KOPT-K1 (cell line): ENCODE data around the gene FAM217B.

Experiments
- H3K27ac ChIP-seq: fragments of 200-600 bp; sonication (generic); 2 replicates; pipeline ENCODE4 v1.5.1; 2016; ENCODE audit warnings: antibody characterized with exemption, mild to moderate bottlenecking, low read depth, low read length; ENCODE audit not compliant: poor library complexity, severe bottlenecking
- H3K36me3 ChIP-seq: fragments of 200-600 bp; sonication (generic); 2 replicates; pipeline ENCODE4 v1.5.1; 2017; ENCODE audit warnings: antibody characterized with exemption, mild to moderate bottlenecking, low read length, moderate library complexity; ENCODE audit not compliant: insufficient read depth
- H3K9me3 ChIP-seq: fragments of 200-600 bp; sonication (generic); 2 replicates; pipeline ENCODE4 v1.5.1; 2017; ENCODE audit warnings: antibody characterized with exemption, low read length, mild to moderate bottlenecking; ENCODE audit not compliant: insufficient read depth, poor library complexity, severe bottlenecking

The FAM217B gene

DNA sequence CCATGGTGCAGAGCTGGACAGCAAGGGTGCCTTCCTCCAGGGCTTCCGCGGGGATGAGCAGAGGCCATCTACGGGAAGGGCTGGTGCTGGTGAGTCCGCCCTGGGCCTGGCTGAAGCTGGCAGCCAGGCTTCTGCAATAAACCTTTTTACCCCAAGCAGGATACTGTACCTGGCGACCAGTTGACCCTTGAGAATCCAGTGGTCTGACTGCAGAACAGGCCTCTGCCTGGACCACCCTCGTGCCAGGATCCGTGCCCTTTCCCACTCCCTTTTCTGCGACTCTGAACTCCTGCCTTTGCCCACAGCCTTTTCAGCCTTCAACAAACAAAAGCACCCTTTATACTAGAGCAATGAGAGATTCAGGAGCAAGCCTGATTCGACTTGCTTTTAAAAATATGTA is 36.9 kb downstream of the FAM217B start:
- Histone ChIP-seq H3K9me3 (no peaks in the 10 kb centered on the region), H3K36me3 (no peaks in the 10 kb centered on the region), H3K27ac (no peak overlapping the region)

GRCh38 chr20:59983076-59983475 is 42.9 kb downstream of the FAM217B start:
- Histone ChIP-seq H3K9me3 (no peaks in the 10 kb centered on the region), H3K36me3 (no peaks in the 10 kb centered on the region), H3K27ac (no peak overlapping the region)

DNA sequence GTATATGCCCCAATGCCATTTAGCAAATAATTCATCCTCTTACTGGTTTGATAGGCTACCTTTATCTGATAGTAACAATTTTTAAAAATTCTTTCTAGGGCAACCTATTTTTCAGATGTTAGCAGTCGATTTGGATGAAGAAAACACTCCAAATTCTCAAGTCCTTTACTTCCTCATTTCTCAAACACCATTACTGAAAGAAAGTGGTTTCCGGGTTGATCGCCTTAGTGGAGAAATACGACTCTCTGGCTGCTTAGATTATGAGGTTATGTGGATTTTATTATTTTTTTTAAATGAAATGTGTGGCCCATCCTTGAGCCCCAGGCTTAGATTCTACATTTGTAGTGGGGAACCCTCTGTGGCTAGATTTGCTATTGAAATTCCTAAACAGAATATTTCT is 44.4 kb downstream of the FAM217B start:
- Histone ChIP-seq H3K27ac (no peak overlapping the region), H3K9me3 (no peaks in the 10 kb centered on the region), H3K36me3 (no peaks in the 10 kb centered on the region)

DNA sequence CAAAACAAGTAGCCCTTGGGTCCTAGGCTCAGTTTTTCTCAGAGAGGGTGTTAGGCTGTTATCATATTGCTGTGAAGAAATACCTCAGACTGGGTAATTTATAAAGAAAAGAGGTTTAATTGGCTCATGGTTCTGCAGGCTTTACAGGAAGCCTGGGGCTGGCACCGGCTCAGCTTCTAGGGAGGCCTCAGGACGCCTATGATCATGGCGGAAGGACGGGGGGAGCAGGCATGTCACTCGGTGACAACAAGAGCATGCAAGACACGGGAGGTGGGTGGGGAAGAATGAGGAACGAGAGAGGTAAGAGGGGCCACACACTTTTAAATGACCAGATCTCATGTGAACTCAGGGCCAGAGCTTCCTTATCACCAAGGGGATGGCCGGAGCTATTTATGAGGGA is 45.0 kb downstream of the FAM217B start:
- H3K36me3 ChIP-seq, result no peaks in the 10 kb centered on the region
- no peaks in the 10 kb centered on the region for H3K9me3 ChIP-seq
- H3K27ac ChIP-seq, result no peak overlapping the region

GRCh38 chr20:59985864-59986263 is 45.7 kb downstream of the FAM217B start:
- no peaks in the 10 kb centered on the region for H3K9me3 ChIP-seq
- H3K36me3 ChIP-seq, result no peaks in the 10 kb centered on the region
- H3K27ac ChIP-seq, result no peak overlapping the region

GRCh38 chr20:59987135-59987534 is 46.9 kb downstream of the FAM217B start:
- Histone ChIP-seq H3K27ac (no peak overlapping the region), H3K36me3 (no peaks in the 10 kb centered on the region), H3K9me3 (no peaks in the 10 kb centered on the region)

- Histone ChIP-seq H3K27ac (no peak overlapping the region), H3K9me3 (no peaks in the 10 kb centered on the region), H3K36me3 (no peaks in the 10 kb centered on the region)
These were observed 48.0 kb downstream of the FAM217B start for GRCh38 chr20:59988141-59988540.

GRCh38 chr20:59992526-59993084 is 52.4 kb downstream of the FAM217B start:
- Histone ChIP-seq H3K9me3 (no peaks in the 10 kb centered on the region), H3K27ac (no peak overlapping the region), H3K36me3 (no peaks in the 10 kb centered on the region)

- no peaks in the 10 kb centered on the region for H3K9me3 ChIP-seq
- H3K36me3 ChIP-seq, result no peaks in the 10 kb centered on the region
- H3K27ac ChIP-seq, result no peak overlapping the region
These were observed 53.7 kb downstream of the FAM217B start for GRCh38 chr20:59993736-59994430.

DNA sequence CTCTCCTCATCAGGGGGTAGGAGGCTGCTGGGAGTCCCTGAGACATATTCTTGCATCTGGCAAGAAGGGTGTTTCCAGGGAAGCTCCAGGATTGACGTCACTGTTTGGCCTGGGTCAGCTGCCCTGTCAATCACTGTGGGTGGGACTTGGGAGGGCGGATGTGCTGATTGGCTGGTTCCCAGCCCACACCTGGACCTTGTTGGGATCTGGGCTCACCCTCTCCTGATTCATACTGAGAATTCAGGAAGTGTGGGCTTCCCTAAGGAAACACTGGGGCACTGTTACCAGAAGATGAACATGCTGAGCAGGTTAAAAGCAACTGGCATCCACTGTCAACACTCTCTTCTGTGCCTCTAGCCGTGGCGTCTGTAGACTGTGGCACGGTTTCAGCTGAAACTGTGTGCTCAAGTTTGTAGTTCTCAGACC is 54.5 kb downstream of the FAM217B start:
- no peak overlapping the region for H3K27ac ChIP-seq
- H3K9me3 ChIP-seq, result no peaks in the 10 kb centered on the region

DNA sequence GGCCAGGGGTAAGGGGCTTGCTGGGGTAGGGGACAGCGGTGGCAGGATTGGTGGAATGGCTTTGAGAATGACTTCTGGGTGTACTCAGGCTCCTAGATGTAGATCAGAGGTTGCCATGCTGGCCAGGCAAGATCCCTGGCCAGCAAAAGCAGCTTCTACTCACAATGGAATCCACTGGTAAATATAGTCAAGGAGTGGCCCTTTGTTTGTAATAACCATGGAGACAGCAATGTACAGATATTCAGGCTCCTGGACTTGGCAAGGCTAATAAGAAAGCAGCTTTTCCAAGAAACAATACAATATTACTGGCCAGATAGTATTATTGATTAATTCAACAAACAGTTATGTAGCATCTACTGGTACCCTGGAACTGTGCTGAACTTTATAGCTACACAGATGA is 55.9 kb downstream of the FAM217B start:
- Histone ChIP-seq H3K27ac (no peak overlapping the region), H3K36me3 (no peaks in the 10 kb centered on the region), H3K9me3 (no peaks in the 10 kb centered on the region)

More for the DNA sequence above, 54.5 kb downstream of the FAM217B start:
- no peaks in the 10 kb centered on the region for H3K36me3 ChIP-seq

GRCh38 chr20:59997896-59998295 is 57.7 kb downstream of the FAM217B start:
- Histone ChIP-seq H3K27ac (no peak overlapping the region), H3K36me3 (no peaks in the 10 kb centered on the region), H3K9me3 (no peaks in the 10 kb centered on the region)
